ENCODE measurements around the gene CELA2A.
A peak's percentile ranks its signal among the peaks of the same experiment; 100 is the strongest.
"Not testable (repeated sequence)": the region's sequence is repeated elsewhere in the genome, so short reads cannot be mapped to it uniquely, and the experiment has no call there.

Gene CELA2A

DNA sequence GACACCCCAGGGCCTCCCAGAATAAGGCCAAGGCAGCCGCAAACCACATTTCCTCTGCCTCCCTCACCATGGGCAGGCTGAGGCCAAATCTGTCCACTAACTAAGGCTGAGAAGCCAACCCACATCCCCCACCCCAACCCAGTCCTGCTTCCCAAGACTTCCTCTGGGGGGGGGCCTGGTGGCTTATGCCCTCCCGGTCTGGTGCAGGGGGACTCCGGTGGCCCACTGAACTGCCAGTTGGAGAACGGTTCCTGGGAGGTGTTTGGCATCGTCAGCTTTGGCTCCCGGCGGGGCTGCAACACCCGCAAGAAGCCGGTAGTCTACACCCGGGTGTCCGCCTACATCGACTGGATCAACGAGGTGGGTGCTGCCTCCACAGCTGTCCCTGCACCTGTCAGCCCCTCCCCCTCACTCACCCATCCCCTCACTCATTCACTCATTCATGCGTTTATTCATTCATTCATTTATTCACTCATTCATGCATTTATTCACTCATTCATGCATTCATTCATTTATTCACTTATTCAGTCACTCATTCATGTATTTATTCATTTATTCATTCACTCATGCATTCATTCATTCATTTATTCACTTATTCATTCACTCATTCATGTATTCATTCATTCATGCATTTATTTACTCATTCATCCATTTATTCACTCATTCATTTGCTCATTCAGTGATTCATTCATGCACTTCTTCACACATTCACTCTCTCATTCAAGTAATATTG, 11.0 kb upstream of the CELA2A start:
- FAIRE-seq = no peak

DNA sequence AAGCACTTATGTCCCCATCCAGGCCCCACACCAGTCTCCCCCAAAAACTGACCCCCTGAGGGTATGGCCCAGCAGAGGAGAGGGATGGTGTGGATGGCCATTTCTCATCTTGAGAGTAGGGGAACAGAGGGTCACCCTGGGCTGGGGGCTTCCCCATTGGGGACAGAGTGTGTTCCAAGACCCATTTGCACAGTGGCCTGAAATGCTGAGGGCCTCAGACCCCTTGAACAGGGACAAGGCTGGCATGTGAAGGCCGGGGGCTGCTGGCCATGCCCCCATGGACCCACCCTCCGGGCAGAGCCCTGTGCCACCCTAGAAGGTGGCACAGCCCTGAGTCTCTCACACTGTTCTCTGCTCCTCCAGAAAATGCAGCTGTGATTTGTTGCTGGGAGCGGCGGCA, 10.3 kb upstream of the CELA2A start:
- FAIRE-seq = no peak

DNA sequence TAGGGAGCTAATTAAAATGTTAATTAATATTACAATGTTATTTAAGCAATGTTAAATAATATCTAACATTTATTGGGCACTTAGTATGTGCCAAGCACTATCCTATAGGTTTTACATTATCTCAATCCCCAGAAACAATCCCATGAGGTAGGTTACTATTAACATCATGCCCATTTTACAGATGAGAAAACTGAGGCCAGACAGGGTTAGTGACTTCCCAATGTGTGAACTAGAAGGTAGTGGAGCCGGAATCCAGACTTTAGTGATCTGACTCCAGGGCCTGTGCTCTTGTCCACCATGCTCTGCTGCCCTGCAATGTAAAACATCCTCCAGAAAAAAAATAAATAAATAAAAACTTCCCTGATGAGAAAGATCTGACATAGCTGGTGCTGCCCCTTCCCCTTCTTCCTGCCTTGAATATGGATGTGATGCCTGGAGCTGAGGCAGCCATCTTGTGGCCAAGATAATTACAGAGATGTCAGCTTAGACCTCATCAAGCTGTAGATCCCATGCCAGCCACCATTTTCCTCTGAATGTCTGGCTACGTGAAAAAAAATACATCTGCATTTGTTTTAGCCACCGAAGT, 7.6 kb upstream of the CELA2A start:
- FAIRE-seq = no peak

DNA sequence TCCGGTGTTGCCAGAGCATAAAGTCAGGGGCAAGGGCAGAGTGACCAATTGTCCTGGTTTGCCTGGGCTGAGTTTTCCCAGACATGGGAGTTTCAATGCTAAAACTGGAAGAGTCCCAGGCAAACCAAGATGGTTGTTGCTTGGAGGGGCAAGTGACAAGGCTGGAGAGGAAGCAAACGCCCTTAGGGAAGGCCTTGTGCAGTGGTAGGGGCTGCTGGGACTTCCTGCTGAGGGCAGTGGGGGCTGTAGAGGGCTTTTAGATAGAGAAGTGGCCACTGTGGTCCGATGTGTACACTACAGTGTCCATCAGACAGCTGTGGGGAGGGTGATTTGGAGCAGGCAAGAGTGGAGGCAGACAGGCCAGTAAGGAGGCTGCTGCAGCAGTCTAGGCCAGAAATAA, 7.0 kb upstream of the CELA2A start:
- no peak for FAIRE-seq

DNA sequence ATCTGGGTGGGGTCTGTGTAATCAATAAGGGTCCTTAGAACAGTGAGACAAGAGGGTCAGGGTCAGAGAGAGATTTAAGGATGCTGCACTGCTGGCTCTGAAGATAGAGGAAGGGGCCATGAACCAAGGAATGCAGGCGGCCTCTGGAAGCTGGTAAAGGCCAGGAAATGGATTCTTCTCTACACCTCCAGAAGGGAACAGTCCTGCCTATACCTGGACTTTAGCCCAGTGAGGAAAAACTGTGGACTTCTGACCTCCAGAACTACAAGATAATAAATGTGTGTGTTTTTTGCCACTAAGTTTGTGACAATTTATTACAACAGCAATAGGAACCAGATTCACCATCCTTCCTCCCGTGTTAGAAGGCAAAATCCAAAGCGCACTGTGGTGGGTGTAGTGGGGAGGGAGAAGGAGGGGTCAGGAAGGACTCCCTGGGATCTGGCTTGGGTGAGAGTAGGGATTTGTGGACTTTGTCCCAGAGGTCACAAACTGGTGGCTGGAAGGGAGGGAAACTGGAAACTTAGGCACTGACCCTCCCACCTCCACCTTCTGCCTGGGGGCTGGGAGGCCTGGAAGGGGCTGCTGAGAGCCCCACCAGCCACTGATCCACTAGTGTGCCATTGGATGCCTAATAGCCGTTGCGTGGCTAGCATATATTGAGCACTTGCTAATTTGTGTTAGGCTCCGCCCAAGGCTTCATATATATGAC, 5.4 kb upstream of the CELA2A start:
- FAIRE-seq = no peak

DNA sequence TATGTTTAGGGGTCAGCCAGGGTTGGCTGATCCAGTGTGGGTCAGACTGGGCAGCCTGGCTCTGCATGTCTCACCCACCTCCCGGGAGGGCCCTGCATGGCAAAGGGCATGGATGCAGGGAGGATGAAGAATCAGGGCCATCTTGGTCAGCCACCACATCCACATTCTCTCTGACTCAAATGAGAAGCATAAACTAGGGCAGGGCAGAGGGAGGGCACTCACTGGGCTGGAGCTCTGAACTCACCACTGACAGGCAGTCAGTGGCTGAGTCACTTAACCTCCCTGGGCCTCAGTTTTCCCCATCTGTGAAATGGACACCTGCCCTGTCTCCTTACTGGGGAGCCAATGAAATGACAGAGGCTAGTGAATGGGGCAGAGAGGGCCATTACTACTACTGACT, 4.3 kb upstream of the CELA2A start:
- no peak for FAIRE-seq

DNA sequence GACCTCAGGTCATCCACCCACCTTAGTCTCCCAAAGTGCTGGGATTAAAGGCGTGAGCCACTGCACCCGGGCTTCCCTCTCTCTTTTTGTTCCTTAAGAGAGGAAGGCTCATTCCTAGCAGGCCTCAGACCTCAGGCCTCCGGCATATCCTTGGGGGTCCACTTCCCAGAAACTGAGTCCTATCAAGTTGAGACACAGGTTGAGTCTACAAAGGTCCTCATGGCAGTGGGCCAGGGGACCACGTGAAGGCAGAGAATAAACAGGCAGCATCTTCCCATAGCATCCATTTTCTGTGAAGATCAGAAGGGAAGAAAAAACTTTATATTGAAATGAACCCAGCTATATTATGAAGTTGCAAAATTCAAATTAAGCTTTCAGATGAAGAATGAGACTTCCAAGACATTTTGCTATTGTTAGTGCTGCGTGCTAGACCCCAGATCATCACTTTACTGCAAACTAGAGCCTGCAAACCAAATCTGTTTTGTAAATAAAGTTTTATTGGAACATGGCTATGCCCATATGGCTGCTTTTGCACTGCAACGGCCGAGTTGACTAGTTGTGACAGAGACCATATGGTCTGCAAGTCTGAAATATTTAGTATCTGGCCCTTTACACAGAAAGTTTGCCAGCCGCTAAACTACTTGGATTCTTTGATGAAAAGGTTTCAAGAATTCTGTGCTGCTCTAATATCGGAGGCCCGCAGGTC, 3.5 kb upstream of the CELA2A start:
- FAIRE-seq = no peak

DNA sequence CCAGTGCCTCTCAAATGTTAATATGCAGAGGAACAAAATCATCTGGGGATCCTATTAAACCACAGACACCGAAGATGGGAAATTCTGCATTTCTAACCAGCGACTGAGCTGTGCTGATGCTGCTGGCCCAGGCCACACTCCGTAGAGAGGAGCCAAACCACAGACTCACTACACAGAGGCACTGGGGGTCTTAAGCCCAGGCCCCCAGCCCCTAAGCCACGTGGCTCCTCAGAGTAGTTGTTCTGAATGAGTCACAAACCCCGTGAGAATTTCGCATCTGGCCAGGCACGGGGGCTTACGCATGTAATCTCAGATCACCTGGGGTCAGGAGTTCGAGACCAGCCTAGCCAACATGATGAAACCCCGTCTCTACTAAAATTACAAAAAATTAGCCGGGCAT, 2.8 kb upstream of the CELA2A start:
- FAIRE-seq = no peak

DNA sequence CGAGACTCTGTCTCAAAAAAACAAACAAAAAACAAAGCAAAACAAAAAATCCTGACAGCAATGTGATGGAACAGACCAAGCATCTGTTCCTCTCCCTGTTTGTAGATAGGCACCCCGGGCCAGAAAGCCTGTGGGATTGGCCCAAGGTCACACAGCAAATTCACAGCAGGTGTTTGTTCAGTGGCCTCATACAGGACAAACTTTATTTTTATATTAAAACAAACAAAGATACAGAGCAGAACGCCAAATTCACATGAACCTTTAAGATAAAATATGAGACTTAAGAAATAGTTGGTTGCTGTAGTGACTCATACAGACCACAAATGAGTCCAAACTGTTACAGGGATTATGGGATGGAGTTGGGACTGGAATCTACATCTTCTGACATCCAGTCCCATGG, 2.3 kb upstream of the CELA2A start:
- no peak for FAIRE-seq

DNA sequence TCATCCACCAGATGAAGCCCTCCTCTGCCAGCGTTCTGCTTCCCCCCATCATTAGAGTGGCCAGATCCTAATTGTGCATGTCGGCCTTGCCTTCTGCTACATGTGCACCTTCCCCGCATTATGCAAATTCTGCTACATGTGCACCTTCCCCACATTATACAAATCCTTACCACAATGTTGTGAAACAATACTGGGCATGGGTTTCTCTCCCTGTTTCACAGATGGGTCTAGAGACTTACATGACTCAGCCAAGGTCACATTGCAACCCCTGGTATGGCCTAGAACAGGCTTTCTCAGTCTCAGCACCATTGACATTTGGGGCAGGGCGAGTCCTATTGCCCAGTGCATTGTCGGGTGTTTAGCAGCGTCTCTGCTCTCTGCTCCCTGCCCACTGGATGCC, 1.0 kb upstream of the CELA2A start:
- FAIRE-seq = no peak

DNA sequence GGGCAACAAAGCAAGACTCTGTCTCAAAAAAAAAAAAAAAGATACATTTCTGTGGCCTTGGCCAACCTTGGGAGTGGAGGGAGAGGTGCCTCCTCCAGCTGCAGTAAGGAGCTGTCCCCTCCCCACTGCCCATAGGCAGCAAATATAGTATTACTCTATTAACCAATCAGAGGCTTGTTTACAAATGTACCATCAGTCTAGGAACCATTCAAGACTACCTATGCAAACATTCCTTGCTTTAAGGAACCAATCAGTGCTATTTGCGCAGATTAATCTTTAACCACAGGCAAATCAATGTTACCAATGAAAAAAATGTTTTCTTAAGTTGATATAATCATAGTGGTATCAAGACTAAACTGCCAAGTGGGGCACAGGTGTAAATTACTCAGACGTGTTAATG, 1.1 kb downstream of the CELA2A start:
- no peak for FAIRE-seq

DNA sequence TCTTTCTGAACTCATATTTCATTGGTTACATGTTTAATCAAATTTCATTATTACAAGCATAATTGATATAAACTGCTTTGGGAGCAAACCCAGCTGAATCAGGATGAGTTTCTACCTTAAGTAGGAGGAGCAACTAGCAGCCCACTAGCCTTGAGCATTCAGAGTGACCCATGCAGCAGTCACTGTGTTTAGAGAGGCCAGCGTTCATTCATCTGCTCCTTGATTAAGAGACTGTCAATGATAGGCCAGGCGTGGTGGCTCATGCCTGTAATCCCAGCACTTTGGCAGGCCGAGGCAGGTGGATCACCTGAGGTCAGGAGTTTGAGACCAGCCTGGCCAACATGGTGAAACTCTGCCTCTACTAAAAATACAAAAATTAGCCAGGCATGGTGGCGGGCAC, 1.9 kb downstream of the CELA2A start:
- not testable (repeated sequence) for FAIRE-seq

DNA sequence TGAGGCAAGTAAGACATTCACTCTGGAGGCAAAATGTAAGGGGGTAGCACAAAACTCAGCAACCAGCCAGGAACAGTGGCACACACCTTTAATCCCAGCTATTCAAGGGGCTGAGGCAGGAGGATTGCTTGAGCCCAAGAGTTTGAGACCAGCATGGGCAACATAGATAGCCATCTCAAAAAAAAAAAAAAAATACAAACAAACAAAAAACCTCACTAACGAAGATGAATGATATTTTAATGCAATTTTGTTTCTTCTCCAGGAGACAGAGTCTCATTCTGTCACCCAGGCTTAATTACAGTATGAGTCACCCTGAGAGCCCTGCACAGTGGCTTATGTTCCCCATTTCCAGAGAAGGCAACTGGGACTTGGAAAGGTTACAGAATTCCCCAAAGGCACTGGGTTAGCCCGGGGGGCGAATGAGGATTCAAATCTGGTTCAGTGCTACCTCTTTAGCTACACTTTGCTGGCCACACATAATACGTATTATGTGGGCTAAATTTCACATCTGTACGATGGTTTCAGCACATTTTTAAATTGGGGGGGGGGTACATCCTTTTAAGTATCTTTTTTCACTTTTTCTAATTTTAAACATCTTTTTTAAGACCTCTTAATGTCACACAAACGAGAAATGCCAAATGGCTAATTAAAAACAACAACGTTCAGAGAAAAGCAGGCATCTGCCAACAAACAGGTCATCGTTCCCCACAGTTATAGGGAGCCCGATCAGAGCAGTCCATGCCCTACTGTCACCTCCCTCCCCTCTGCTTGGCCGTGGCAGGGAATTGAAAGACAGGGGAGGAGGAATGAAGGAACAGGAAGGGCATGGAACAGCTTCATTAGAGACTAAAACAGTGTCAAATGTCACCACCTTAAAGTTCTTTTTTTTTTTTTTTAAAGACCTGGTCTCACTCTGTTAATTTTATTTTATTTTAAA, 3.5 kb downstream of the CELA2A start:
- peak; percentile 76 for FAIRE-seq

DNA sequence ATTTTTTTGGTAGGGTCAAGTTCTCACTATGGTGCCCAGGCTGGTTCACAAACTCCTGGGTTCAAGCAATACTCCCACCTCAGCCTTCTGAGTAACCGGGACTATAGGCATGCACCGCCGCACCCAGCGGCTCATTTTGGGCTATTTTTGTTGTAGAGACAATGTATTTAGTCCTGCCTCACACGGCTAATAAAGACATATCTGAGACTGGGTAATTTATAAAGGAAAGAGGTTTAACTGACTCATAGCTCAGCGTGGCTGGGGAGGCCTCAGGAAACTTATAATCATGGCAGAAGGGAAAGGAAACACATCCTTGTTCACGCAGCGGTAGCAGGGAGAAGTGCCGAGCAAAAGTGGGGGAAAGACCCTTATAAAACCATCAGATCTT, 4.2 kb downstream of the CELA2A start:
- FAIRE-seq = no peak

DNA sequence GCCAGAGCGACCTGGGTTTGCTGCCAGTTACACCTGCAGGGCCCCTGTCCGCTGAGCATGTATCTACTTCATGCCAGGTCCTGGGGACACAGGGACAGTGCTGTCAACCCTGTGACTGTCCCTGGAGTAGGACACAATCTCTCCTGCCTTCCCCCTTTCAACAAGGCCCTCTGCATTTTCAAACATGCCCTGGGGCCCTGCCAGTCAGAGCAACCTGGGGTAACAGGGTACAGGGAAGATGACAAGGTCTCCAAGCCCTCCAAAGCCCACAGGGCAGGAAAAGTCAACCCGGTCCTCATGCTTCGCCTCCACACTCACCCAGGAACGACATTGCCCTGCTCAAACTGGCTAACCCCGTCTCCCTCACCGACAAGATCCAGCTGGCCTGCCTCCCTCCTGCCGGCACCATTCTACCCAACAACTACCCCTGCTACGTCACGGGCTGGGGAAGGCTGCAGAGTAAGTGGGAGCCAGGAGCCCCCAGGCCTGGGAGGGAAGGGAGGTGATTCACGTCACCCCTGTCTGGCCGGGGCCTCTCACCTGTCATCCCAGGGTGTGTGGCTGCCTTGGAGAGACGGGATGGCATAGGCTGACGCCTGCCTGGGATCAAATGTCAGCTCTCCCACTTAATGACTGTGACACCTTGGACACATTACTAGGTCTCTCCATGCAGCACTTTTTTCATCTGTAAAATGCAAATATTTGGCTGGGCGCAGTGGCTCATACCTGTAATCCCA, 6.7 kb downstream of the CELA2A start:
- not testable (repeated sequence) for FAIRE-seq

DNA sequence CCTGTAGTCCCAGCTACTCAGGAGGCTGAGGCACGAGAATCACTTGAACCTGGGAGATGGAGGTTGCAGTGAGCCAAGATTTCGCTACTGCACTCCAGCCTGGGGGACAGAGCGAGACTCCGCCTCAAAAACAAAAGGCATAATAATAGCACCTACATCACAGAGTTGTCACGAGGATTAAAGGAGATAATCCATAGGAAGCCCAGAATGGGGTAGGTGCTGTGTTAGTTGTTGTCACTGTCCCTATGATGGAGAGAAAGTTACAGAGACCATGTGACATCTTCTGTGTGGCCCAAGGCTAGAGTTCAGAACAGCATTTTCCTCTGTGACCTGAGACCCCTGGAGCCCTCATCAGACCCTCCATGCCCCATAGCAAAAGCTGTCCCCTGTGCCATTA, 7.4 kb downstream of the CELA2A start:
- not testable (repeated sequence) for FAIRE-seq

DNA sequence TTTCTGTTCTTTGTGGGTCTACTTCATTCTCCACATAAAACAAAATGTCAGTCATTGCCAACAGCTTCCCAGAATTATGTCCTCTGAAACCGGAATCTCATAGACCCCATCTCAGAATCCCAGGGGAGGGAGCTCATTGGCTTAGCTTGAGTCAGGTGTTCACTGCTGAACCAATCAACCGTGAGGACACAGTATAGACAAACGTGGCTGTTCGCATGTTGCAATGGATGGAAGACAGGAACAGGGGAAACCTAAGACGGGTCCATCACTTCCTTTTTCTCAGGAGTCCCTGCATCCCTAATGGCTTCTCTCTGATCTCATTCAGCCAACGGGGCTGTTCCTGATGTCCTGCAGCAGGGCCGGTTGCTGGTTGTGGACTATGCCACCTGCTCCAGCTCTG, 9.1 kb downstream of the CELA2A start:
- no peak for FAIRE-seq

DNA sequence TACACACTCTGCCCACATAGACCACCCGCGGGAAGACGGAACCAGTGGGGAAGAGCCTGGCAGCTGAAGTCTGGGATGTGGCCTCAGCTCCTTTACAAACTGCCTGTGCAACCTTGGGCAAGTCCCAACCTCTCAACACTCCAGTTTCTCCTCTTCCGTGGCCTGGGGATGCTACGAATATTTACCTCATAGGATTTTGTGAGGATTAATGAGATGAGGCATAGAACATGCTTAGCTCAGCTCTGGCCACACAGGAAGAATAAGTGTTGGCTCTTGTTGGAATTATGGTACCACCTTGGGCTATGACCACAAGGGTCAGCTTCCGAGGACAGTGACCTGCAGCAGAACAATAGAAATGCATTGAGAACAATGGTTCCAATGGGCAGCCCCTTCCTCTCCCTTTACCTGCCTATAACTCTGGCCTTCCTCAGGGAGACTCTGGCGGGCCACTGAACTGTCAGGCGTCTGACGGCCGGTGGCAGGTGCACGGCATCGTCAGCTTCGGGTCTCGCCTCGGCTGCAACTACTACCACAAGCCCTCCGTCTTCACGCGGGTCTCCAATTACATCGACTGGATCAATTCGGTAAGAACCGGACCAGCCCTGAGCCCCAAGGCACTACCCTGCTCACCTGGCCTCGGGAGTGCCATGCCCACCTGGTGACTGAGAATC, 10.6 kb downstream of the CELA2A start:
- FAIRE-seq = not testable (repeated sequence)

DNA sequence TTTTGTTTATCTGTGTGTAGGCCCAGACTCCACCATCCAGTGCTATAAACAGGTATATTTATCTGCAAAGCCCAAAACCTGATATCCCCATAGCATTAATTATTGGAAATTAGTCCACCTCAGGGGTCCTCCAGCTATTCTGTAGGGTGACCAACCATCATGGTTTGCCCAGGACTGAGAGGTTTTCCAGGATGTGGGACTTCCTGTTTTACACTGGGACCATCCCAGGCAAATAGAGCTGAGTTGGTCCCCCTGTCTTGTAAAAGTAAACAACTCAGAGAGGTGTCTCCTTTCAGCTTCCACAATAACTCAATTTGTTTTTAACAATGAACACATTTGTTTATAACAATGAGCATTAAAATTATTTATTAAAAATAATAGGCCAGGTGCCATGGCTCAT, 11.6 kb downstream of the CELA2A start:
- FAIRE-seq = no peak

DNA sequence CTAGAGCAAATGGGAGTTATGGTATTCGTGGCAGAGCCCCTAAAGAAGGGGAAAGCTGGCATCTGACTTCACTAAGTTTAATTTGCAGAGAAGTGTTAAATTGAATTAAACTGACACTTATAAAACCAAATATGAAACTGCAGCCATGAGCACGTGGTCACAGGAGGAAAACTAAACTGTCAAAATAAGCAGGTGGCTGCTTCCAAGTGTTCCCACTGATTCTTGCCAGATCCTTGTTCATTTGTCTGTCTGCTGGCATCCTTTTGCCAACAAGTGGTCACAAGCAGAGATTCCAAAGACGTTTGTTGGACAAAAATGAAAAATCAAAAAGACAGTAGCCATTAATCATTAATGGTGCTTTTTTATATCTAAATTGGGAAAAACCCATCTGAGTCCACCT, 12.8 kb downstream of the CELA2A start:
- FAIRE-seq = no peak

DNA sequence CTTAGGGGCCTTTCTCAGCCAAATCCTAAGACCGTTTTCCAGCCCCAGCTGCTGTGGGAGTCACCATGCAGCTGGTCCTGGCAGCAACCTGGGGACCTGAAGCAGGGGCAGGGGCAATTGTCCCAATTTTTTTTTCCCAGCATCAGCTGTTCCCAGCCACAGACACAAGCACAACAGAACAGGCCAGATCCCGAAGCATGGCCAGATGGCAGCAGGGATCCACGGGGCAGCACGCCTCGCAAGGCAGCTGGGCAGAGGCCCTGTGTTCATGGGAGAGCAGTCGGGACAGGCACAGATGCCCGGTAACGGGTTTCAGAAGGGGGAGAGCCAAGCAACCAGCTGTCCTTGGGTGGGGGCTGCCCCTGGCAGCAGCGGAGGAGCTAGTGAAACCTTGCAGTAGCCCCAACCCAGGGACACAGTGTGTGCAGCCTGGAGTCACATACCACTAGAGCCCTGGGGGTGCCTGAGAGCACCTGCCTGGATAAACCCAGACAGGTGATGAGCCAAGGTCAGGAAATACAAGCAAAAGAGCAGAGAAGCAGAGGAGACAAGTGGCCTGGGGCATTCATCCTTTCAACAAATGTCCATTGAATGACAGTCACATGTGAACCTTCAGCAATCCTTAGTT, 13.4 kb downstream of the CELA2A start:
- FAIRE-seq = not testable (repeated sequence)

All from islet of Langerhans (tissue), 1 donor.